ENCODE measurements around the gene SRF.
A peak's percentile ranks its signal among the peaks of the same experiment; 100 is the strongest.
"Not testable (repeated sequence)": the region's sequence is repeated elsewhere in the genome, so short reads cannot be mapped to it uniquely, and the experiment has no call there.

The SRF gene

GRCh38 chr6:43170931-43171706 lies at the start of gene SRF:
SRF (plus strand) TSS chr6:43171269; CDS start chr6:43171657, 388 bp downstream.
- peak; percentile 71 for FAIRE-seq

GRCh38 chr6:43122146-43122545 lies 48.9 kb upstream of the SRF start:
- no peak for FAIRE-seq

GRCh38 chr6:43123461-43124314 lies 47.4 kb upstream of the SRF start:
- no peak for FAIRE-seq

- FAIRE-seq: no peak
Measured at GRCh38 chr6:43124481-43124880, 46.6 kb upstream of the SRF start.

GRCh38 chr6:43125119-43125518 lies 46.0 kb upstream of the SRF start:
- no peak for FAIRE-seq

GRCh38 chr6:43125555-43125954 lies 45.5 kb upstream of the SRF start:
- no peak for FAIRE-seq

GRCh38 chr6:43127180-43127579 lies 43.9 kb upstream of the SRF start:
- FAIRE-seq: no peak

- no peak for FAIRE-seq
Measured at GRCh38 chr6:43127877-43128276, 43.2 kb upstream of the SRF start.

GRCh38 chr6:43128926-43129325 lies 42.1 kb upstream of the SRF start:
- FAIRE-seq: no peak

- FAIRE-seq: no peak
Measured at GRCh38 chr6:43129434-43130194, 41.5 kb upstream of the SRF start.

GRCh38 chr6:43130429-43130828 lies 40.6 kb upstream of the SRF start:
- FAIRE-seq: no peak

- FAIRE-seq: not testable (repeated sequence)
Measured at GRCh38 chr6:43131379-43131778, 39.7 kb upstream of the SRF start.

- FAIRE-seq: no peak
Measured at GRCh38 chr6:43138267-43138666, 32.8 kb upstream of the SRF start.

GRCh38 chr6:43139973-43140372 lies 31.1 kb upstream of the SRF start:
- FAIRE-seq: not testable (repeated sequence)

- FAIRE-seq: no peak
Measured at GRCh38 chr6:43141644-43142043, 29.4 kb upstream of the SRF start.

GRCh38 chr6:43142101-43142500 lies 29.0 kb upstream of the SRF start:
- FAIRE-seq: no peak

- no peak for FAIRE-seq
Measured at GRCh38 chr6:43143235-43144128, 27.6 kb upstream of the SRF start.

- no peak for FAIRE-seq
Measured at GRCh38 chr6:43144879-43145278, 26.2 kb upstream of the SRF start.

- FAIRE-seq: no peak
Measured at GRCh38 chr6:43146261-43146660, 24.8 kb upstream of the SRF start.

GRCh38 chr6:43146709-43147688 lies 24.1 kb upstream of the SRF start:
- FAIRE-seq: no peak
